Measurements from ENCODE around the gene SCN2B. TPM values are rescaled to one million over a fixed set of nuclear protein-coding genes. Genes with fewer than 3 reads are reported as not detected.

SCN2B gene
- total RNA-seq, 4 donors from 2014 or later, result 0.42 to 1.2 (median 0.67) TPM

GRCh38 chr11:118169300-118170140 lies 6.9 kb downstream of the SCN2B start:
- no peak for TF ChIP-seq POLR2A (IDR thresholded peaks at IDR 0.05; ENCODE audit: low read depth)
- TF ChIP-seq EP300 (IDR thresholded peaks at IDR 0.05), result no peak
- no peak for TF ChIP-seq POLR2AphosphoS5 (IDR thresholded peaks at IDR 0.05)
- TF ChIP-seq CTCF (IDR thresholded peaks at IDR 0.05), result no peak
- no peak for DNase-seq (ENCODE audit: extremely low spot score)
- Histone ChIP-seq H3K27me3 (peaks cover 0 to 16% (median 0%) of the 10 kb centered on the region in 4 donors), H3K4me1 (peaks cover 11 to 24% (median 22%) of the 10 kb centered on the region in 4 donors), H3K27ac (replicated peaks in 1 of 4) (no peak overlapping the region), H3K9me3 (no peaks in the 10 kb centered on the region), H3K4me3 (no peak overlapping the region), H3K36me3 (peaks cover 0 to 9% (median 4%) of the 10 kb centered on the region in 4 donors)
- intact Hi-C loops (cut with DNase I), result loop anchor here (2.0 kb wide), 1 partner anchor 25 kb away; no protein-coding TSS in a partner anchor
- WGBS, result 79% methylated on average over 7 of the region's 7 CpGs

GRCh38 chr11:118168751-118169150 lies 7.7 kb downstream of the SCN2B start:
- no peak overlapping the region for H3K27ac ChIP-seq (replicated peaks in 1 of 4)
- intact Hi-C loops (cut with DNase I), result no loop called here
- 70% methylated on average over 2 of the region's 3 CpGs for WGBS

GRCh38 chr11:118168316-118168715 lies 8.1 kb downstream of the SCN2B start:
- H3K27ac ChIP-seq (replicated peaks in 1 of 4), result no peak overlapping the region
- TF ChIP-seq EP300 (IDR thresholded peaks at IDR 0.05), result no peak
- no peak for DNase-seq (ENCODE audit: extremely low spot score)
- peaks cover 11 to 24% (median 22%) of the 10 kb centered on the region in 4 donors for H3K4me1 ChIP-seq
- H3K27me3 ChIP-seq, result peaks cover 0 to 16% (median 0%) of the 10 kb centered on the region in 4 donors
- H3K9me3 ChIP-seq, result no peaks in the 10 kb centered on the region
- peaks cover 0 to 9% (median 4%) of the 10 kb centered on the region in 4 donors for H3K36me3 ChIP-seq
- H3K4me3 ChIP-seq, result no peak overlapping the region
- intact Hi-C loops (cut with DNase I), result no loop called here
- WGBS, result 81% methylated on average over 4 of the region's 8 CpGs

More at GRCh38 chr11:118168751-118169150, 7.7 kb downstream of the SCN2B start:
- H3K9me3 ChIP-seq, result no peaks in the 10 kb centered on the region
- no peak for DNase-seq (ENCODE audit: extremely low spot score)
- H3K27me3 ChIP-seq, result peaks cover 0 to 16% (median 0%) of the 10 kb centered on the region in 4 donors
- TF ChIP-seq POLR2A (IDR thresholded peaks at IDR 0.05; ENCODE audit: low read depth) (no peak), CTCF (IDR thresholded peaks at IDR 0.05) (no peak), POLR2AphosphoS5 (IDR thresholded peaks at IDR 0.05) (no peak), EP300 (IDR thresholded peaks at IDR 0.05) (no peak)
- H3K4me3 ChIP-seq, result no peak overlapping the region
- peaks cover 0 to 9% (median 4%) of the 10 kb centered on the region in 4 donors for H3K36me3 ChIP-seq
- peaks cover 11 to 24% (median 22%) of the 10 kb centered on the region in 4 donors for H3K4me1 ChIP-seq

GRCh38 chr11:118167906-118168305 lies 8.5 kb downstream of the SCN2B start:
- Histone ChIP-seq H3K9me3 (no peaks in the 10 kb centered on the region), H3K36me3 (peaks cover 0 to 9% (median 4%) of the 10 kb centered on the region in 4 donors), H3K4me1 (peaks cover 11 to 24% (median 22%) of the 10 kb centered on the region in 4 donors), H3K4me3 (no peak overlapping the region), H3K27me3 (peaks cover 0 to 16% (median 0%) of the 10 kb centered on the region in 4 donors), H3K27ac (replicated peaks in 1 of 4) (no peak overlapping the region)
- 91% methylated on average over 11 of the region's 12 CpGs for WGBS
- intact Hi-C loops (cut with DNase I), result no loop called here
- DNase-seq (ENCODE audit: extremely low spot score), result no peak
- no peak for TF ChIP-seq EP300 (IDR thresholded peaks at IDR 0.05)
- TF ChIP-seq POLR2A (IDR thresholded peaks at IDR 0.05; ENCODE audit: low read depth), result no peak
- TF ChIP-seq POLR2AphosphoS5 (IDR thresholded peaks at IDR 0.05), result no peak
- TF ChIP-seq CTCF (IDR thresholded peaks at IDR 0.05), result no peak

GRCh38 chr11:118167253-118167652 lies 9.2 kb downstream of the SCN2B start:
- Histone ChIP-seq H3K27ac (replicated peaks in 1 of 4) (no peak overlapping the region), H3K27me3 (peaks cover 0 to 20% (median 0%) of the 10 kb centered on the region in 4 donors), H3K9me3 (no peaks in the 10 kb centered on the region), H3K4me1 (peaks cover 11 to 24% (median 22%) of the 10 kb centered on the region in 4 donors), H3K4me3 (no peak overlapping the region), H3K36me3 (peaks cover 0 to 9% (median 4%) of the 10 kb centered on the region in 4 donors)
- TF ChIP-seq POLR2AphosphoS5 (IDR thresholded peaks at IDR 0.05), result no peak
- no peak for TF ChIP-seq CTCF (IDR thresholded peaks at IDR 0.05)
- TF ChIP-seq EP300 (IDR thresholded peaks at IDR 0.05), result no peak
- intact Hi-C loops (cut with DNase I), result no loop called here
- 88% methylated on average over 2 of the region's 2 CpGs for WGBS
- no peak for DNase-seq (ENCODE audit: extremely low spot score)
